OCI-LY7 (cell line): ENCODE data around the gene ROR2.

Source experiments
- EZH2phosphoT487 ChIP-seq: fragments of 200-600 bp; sonication (generic); IDR thresholded peaks from 2 replicates; pipeline ENCODE4 v1.6.1; 2018; ENCODE audit warnings: low read depth, borderline replicate concordance, mild to moderate bottlenecking, mixed run types, antibody characterized with exemption, low read length, moderate library complexity, mixed read lengths
- TF ChIP-seq, protein P1 (sequence below): fragments of 200-600 bp; sonication (generic); conservative IDR thresholded peaks from 2 replicates; pipeline ENCODE4 v1.5.1; 2014; ENCODE audit warnings: mild to moderate bottlenecking, antibody characterized with exemption, low read length, moderate library complexity, mixed read lengths

DNA sequence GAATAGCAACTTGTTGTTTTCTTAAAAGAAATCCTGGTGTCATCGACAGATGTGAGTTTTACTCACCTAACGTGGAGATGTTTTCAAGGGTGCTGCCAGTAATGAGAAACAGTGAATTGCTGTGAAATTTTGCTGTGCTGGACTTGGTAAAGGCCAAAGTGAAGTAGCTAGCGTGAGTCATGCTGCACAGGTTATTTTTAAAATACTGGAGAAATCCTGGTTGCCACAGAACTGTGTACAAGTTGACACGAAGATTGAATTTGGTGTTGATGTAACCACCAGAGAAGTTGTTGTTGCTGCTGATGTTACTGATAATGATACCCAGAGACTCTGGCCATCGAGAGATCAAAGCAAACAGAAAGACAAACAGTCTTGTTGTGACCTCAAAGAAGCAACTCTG, 338.4 kb downstream of the ROR2 start:
- no peak for TF ChIP-seq EZH2phosphoT487
- TF ChIP-seq, protein P1, sequence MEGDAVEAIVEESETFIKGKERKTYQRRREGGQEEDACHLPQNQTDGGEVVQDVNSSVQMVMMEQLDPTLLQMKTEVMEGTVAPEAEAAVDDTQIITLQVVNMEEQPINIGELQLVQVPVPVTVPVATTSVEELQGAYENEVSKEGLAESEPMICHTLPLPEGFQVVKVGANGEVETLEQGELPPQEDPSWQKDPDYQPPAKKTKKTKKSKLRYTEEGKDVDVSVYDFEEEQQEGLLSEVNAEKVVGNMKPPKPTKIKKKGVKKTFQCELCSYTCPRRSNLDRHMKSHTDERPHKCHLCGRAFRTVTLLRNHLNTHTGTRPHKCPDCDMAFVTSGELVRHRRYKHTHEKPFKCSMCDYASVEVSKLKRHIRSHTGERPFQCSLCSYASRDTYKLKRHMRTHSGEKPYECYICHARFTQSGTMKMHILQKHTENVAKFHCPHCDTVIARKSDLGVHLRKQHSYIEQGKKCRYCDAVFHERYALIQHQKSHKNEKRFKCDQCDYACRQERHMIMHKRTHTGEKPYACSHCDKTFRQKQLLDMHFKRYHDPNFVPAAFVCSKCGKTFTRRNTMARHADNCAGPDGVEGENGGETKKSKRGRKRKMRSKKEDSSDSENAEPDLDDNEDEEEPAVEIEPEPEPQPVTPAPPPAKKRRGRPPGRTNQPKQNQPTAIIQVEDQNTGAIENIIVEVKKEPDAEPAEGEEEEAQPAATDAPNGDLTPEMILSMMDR: no peak
